ENCODE measurements around the gene ZNF629.

Gene ZNF629

GRCh38 chr16:30747331-30747730, 39.7 kb downstream of the ZNF629 start:
- no peak for TF ChIP-seq CTCF (IDR thresholded peaks at IDR 0.05; ENCODE audit: low read depth, low read length)
- no peak for TF ChIP-seq EZH2phosphoT487 (IDR thresholded peaks at IDR 0.05; ENCODE audit: low read depth)
- Histone ChIP-seq H3K9me3 (ENCODE audit: insufficient read depth, low read length) (no peaks in the 10 kb centered on the region), H4K20me1 (ENCODE audit: insufficient read depth, low read length) (no peaks in the 10 kb centered on the region), H3K4me2 (ENCODE audit: low read length) (peak overlapping the region; percentile 76), H2AFZ (ENCODE audit: low read depth, low read length) (0 out of 2 replicates have a peak overlapping the region, but pooled peaks have one; percentile 46), H3K4me1 (ENCODE audit: low read length) (peaks cover 5% of the 10 kb centered on the region), H3K4me3 (ENCODE audit: low read length) (peak overlapping the region; percentile 83), H3K9ac (ENCODE audit: low read length) (peak overlapping the region; percentile 68; the same call in 1 of the 2 replicates), H3K27ac (ENCODE audit: low read length) (0 out of 2 replicates have a peak overlapping the region, but pooled peaks have one; percentile 28), H3K27me3 (ENCODE audit: low read depth, low read length) (no peaks in the 10 kb centered on the region), H3K36me3 (replicated peaks; ENCODE audit: low read depth, low read length) (peaks cover 20% of the 10 kb centered on the region), H3K79me2 (ENCODE audit: low read length) (peaks cover 23% of the 10 kb centered on the region)

DNA sequence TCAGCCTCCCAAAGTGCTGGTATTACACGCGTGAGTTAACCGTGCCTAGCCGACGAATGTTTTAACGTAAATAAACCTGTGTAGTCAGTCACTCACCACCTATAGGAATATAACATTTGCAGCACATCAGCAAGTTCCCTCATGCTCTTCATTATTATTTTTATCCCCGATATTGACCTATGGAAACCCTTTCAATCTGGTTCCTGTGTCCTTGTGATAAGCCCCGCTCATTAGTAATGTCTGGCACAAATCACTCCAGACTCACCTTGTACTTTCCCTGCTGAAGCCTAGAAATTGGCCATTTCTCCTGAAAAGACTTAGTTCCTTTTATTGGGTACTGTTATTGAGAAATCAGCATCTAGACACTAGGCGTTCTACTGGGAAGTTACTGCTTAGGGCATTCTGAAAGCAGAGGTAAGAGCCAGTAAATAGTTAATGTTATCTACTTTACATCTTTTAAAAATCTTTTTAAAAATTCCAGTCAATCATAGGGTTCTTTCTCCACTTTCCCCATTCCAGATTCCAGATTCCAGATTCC, 40.3 kb downstream of the ZNF629 start:
- Histone ChIP-seq H3K36me3 (replicated peaks; ENCODE audit: low read depth, low read length) (peaks cover 24% of the 10 kb centered on the region), H3K4me2 (ENCODE audit: low read length) (no peak overlapping the region), H3K4me3 (ENCODE audit: low read length) (no peak overlapping the region), H3K9me3 (ENCODE audit: insufficient read depth, low read length) (no peaks in the 10 kb centered on the region), H3K79me2 (ENCODE audit: low read length) (peaks cover 23% of the 10 kb centered on the region), H4K20me1 (ENCODE audit: insufficient read depth, low read length) (no peaks in the 10 kb centered on the region), H3K4me1 (ENCODE audit: low read length) (peaks cover 5% of the 10 kb centered on the region), H3K9ac (ENCODE audit: low read length) (no peak overlapping the region), H3K27me3 (ENCODE audit: low read depth, low read length) (no peaks in the 10 kb centered on the region), H2AFZ (ENCODE audit: low read depth, low read length) (no peak overlapping the region), H3K27ac (ENCODE audit: low read length) (no peak overlapping the region)
- no peak for TF ChIP-seq CTCF (IDR thresholded peaks at IDR 0.05; ENCODE audit: low read depth, low read length)

DNA sequence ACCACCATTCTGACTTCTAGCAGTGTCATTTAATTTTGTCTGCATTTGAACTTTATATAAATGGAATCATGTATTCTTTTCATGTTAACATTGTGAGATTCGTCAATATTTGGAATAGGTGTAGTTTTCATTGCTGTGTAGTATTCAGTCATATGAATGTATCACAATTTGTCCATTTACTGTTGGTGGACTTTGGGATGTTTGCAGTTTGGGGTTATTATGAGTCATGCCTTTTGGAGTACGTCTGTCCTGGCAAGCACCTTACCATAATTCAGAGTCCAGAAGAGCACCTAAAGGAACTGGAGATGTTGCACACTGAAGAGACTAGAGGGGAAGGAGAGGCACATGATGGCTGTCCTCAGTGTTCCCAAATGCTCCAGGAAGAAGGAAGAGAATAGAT, 41.9 kb downstream of the ZNF629 start:
- Histone ChIP-seq H2AFZ (ENCODE audit: low read depth, low read length) (no peak overlapping the region), H3K4me1 (ENCODE audit: low read length) (peaks cover 5% of the 10 kb centered on the region), H3K27ac (ENCODE audit: low read length) (no peak overlapping the region), H3K9me3 (ENCODE audit: insufficient read depth, low read length) (no peaks in the 10 kb centered on the region), H3K4me3 (ENCODE audit: low read length) (no peak overlapping the region), H3K4me2 (ENCODE audit: low read length) (no peak overlapping the region), H3K36me3 (replicated peaks; ENCODE audit: low read depth, low read length) (peaks cover 31% of the 10 kb centered on the region), H4K20me1 (ENCODE audit: insufficient read depth, low read length) (no peaks in the 10 kb centered on the region), H3K79me2 (ENCODE audit: low read length) (peaks cover 16% of the 10 kb centered on the region), H3K9ac (ENCODE audit: low read length) (no peak overlapping the region), H3K27me3 (ENCODE audit: low read depth, low read length) (no peaks in the 10 kb centered on the region)
- TF ChIP-seq CTCF (IDR thresholded peaks at IDR 0.05; ENCODE audit: low read depth, low read length) (no peak), EZH2phosphoT487 (IDR thresholded peaks at IDR 0.05; ENCODE audit: low read depth) (no peak)

DNA sequence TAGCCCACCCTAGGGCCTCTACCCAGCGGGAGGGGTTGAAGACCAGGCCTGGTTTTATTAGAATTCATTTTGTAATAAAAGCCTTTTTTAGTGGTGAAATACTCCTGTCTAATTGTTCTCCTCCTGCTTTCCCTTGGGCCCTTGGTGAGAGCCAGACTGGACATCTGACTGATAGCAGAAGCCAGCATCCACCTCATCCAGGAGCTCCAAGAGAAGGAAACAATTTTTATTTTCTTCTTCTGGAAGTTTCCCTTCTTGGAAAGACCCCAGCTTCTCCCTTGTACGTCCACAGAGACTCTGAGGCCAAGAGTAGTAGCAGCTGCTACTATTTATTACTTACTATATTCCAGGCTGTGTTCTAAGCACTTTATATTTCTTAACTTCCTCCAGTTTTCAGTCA, 42.8 kb downstream of the ZNF629 start:
- Histone ChIP-seq H3K9ac (ENCODE audit: low read length) (no peak overlapping the region), H3K4me2 (ENCODE audit: low read length) (no peak overlapping the region), H3K27ac (ENCODE audit: low read length) (no peak overlapping the region), H3K4me3 (ENCODE audit: low read length) (no peak overlapping the region), H4K20me1 (ENCODE audit: insufficient read depth, low read length) (no peaks in the 10 kb centered on the region), H3K36me3 (replicated peaks; ENCODE audit: low read depth, low read length) (peaks cover 35% of the 10 kb centered on the region), H3K9me3 (ENCODE audit: insufficient read depth, low read length) (no peaks in the 10 kb centered on the region), H3K4me1 (ENCODE audit: low read length) (peaks cover 5% of the 10 kb centered on the region), H2AFZ (ENCODE audit: low read depth, low read length) (no peak overlapping the region), H3K79me2 (ENCODE audit: low read length) (peaks cover 7% of the 10 kb centered on the region), H3K27me3 (ENCODE audit: low read depth, low read length) (no peaks in the 10 kb centered on the region)
- TF ChIP-seq CTCF (IDR thresholded peaks at IDR 0.05; ENCODE audit: low read depth, low read length), result no peak
- TF ChIP-seq EZH2phosphoT487 (IDR thresholded peaks at IDR 0.05; ENCODE audit: low read depth), result no peak
